ENCODE measurements around the gene AQP1. TPM values are rescaled to one million over a fixed set of nuclear protein-coding genes. Genes with fewer than 3 reads are reported as not detected.

Gene AQP1
- total RNA-seq, 2 experiments from 2014 or later: 0.23 TPM; not detected in 1

Other genes starting within 250 kb of the AQP1 start
- gene CRHR2, start 229.4 kb upstream of the AQP1 start, total RNA-seq: not detected
- gene INMT, start 159.7 kb upstream of the AQP1 start, total RNA-seq: under 1 TPM; 0.30 to 0.37 TPM
- 1 to 10 TPM; 1.1 to 1.6 TPM for gene MINDY4, start 140.4 kb upstream of the AQP1 start, total RNA-seq
- not detected for gene GHRHR, start 52.1 kb downstream of the AQP1 start, total RNA-seq
- gene ADCYAP1R1, start 140.5 kb downstream of the AQP1 start, total RNA-seq: not detected

Measured in activated naive CD8-positive, alpha-beta T cell treated with anti-CD3 and anti-CD28 coated beads, Interleukin-2, amount 10 ng/mL, durations not matched to agents 7 days and 5 days (primary cell).